GM21786 (cell line): ENCODE results near the gene PRDM12.

Source experiments
- ATAC-seq: cut with Tn5 transposase; IDR thresholded peaks from one replicate; pipeline ENCODE4 v1.9.1; 2021; ENCODE audit not compliant: unreplicated experiment

PRDM12 gene

DNA sequence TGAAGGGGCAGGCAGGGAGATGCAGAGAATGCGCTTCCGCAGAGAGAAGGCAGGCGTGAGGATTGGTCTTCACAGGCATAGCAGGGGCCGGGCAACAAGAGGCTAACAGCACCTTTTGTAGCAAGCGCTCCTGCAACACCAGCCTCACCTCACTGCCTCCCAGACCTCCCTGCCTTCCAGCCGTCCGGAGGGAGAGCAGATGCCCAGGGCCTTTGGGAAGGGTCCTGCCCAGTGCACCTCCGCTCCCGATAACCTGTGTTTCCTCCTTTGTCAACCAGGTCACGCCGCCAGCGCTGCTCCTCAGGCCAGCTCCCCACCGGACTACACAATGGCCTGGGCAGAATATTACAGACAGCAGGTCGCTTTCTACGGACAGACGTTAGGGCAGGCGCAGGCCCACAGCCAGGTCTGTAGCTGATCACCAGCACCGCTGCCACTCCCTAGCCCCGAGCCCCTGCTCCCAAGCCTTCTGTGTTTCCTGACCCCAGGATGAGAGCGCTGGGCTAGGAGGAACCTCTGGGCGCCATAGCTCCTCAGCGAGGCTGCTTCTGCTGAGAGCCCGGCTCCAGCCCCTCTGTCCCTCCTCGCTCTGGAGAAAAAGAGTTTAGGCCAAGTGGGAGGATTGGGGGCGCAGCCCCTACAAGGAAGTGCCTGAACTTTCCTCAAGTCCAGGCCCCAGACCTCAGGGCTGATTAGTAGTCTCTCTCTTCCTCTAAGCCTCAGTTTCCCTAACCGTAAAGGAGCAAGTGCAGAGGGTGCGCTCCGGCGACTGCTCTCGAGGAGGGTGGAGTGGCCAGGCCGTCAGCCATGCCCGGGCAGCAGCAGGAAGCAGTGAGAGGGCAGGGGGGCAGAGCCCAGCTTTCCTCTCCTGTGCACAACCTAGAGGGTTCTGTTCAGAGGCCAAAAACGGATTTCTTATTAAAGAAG is 28.4 kb upstream of the PRDM12 start:
- ATAC-seq: no peak

DNA sequence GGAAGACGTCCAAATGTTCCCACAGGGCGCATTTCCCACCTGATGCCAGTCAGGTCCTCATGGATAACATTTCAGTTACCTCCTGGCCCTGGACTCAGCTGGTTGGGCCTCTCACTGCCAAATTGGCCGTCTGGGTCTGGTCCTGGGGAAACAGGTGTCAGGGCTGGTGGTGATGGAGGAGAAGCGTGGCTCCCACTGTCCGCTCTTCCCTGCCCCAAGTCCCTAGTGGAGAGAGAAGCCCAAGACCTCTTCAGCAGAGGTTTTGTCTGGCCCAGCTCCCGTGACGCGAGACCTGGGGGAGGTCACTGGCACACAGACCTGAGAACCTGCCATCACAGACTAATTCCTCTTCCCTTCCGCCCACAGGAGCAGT is 27.8 kb upstream of the PRDM12 start:
- no peak for ATAC-seq

DNA sequence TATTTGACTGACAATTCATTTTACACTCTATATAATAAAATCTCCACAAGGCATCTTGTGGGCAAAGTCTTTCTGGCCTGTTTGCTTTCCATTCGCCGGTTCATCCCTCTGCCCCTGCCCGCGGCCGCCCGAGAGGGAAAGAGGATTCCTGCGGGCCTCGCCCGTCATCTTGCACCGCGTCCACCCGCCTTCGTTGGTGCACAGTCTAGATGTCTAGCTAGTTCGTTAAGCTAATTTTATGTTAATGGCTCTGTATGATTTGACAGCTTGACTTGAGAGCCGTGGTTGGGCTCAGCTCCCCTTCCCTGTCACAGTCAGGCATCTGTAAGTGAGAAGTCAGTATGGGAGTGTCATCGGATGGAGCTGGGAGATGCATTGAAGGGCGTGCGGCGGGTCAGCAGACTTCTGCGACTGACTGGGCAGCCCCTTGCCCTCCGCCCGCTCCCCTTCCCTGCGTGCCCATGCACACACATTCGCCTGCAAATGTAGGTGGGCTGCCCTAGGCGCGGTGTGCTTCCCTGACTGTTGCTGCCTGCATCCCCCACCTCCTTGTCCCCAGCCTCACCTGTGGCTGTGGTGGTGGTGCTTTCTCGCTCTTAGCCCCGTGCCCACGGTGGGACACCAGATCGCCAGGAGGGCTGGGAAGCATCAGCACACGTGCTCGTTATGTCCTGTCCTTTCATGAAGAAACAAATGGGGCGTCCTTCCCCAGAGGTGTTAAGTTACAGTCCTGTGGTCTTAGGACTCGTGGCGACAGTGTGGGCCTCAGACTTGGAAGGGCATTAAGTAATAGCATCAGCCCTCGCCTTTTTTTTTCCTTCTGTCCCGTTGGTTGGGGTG is 25.9 kb upstream of the PRDM12 start:
- no peak for ATAC-seq

DNA sequence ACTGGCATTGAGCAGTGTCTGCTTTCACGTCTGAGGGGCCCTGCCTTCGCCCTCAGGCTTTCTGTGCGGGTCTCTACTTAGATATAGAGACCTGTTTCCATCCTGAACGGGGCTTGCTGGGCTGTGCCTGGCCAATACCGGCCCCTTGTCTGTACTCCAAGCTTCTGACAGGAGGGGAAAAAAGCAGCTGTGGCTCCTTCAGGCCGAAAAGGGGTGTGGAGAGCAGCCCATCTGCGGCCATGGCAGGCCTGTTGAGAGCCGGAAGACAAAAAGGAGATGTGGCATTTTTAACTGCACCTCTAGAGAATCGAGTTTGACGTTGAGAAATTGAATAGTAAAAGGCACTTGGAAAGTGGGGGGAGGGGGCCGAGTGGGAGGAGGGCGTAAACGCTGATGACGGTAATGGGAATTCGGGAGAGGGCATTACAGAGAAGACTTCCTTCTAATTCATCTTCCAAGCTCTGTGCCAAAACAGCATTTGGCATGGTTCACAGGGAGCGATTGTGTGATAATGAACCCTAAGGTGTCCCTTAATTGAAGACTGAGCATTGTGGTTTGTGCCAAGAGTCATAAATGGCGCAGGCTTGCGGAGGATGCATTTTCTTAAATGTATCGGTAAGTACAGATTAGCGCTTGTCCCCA is 25.1 kb upstream of the PRDM12 start:
- ATAC-seq: no peak

DNA sequence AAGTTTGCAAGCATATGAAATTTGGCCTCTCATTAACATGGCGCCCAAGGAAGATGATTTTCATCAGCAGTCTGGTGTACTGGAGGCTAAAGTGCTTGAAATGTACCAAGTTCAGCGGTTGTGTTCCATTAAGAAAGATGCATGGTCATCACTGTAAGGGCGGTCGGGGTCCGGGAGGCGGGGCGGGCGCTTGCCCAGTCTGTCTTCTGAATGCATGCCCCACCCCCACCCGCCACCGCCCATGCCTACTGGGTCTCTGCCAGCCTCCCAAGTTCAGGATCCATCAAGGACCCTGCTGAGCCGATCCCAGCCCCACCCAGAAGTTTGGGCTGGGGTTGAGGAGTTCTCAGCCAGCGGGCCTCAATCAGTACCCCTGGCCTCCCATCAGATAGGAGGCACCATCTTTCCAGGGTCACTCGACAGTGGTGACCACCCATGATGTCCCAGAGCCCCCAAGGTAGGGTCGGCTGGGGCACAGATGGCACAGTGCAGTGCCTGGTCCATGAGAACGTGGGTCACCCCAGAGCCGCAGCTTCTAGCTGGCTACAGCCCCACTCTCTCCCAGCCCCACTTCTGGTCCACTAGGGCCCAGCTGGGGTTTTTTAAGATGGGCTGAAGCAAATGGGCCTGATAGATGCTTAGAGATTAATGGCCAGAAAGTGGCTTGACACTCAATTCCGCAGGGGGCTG is 24.4 kb upstream of the PRDM12 start:
- ATAC-seq: no peak

DNA sequence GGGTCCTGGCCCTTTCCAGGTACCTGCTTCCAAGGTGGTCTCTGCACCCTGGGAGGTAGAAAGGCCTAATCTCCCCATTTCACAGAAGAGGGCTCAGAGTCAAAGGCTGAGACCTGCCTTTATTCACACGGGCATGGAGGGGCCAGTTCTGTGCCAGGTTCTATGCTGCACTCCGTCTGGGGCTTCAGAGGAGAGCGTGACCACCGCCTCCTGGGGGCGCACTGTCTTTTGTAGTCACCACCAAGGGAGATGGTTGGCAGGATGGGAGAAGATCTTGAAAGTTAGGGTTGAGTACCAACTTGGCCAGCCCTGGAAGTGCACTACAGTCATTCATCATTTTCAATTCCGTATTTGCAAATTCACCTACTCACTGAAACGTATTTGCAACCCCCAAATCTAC is 23.7 kb upstream of the PRDM12 start:
- ATAC-seq: no peak

DNA sequence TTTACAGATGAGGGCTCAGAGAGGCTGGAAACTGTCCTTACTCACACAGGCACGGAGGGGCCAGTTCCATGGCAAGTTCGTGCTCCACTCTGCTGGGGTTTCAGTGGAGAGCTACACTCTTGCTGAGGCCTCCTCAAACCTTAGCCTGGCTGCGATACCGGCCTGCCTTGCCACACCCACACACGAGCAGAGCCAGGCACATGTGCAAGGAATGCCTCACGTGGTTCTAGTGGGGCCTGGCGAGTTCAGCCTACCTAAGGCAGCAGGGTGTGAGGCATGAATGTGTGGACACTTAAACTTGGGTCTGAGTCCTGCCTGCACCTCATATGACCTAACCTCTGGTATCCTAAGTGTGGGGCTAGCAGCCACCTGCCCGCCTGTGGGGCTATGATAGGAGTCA is 21.5 kb upstream of the PRDM12 start:
- ATAC-seq: no peak

DNA sequence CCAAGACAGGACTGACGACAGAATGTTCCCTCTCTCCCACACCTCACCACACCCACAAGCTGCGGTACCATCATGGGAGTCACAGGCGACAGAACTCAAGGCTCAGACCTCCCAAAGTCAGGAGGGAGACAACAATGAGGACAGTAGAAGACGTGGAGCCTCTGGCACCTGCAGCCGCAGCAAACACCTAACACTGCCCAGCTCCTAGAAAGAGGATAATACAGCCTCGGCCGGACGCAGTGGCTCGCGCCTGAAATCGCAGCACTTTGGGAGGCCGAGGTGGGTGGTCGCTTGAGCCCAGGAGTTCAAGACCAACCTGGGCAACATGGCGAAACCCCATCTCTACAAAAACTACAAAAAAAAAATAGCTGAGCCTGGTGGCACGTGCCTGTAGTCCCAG is 13.2 kb upstream of the PRDM12 start:
- ATAC-seq: no peak

DNA sequence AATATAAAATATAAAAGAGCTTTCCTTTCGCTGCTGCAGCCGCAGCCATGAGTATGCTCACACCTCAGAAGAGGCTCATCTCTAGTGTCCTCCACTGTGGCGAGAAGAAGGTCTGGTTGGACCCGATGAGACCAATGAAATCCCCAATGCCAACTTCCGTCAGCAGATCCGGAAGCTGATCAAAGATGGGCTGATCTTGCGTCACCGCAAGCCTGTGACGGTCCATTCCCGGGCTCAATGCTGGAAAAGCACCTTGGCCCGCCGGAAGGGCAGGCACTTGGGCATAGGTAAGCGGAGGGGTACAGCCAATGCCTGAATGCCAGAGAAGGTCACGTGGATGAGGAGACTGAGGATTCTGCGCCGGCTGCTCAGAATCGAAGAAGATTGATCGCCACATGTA is 12.6 kb upstream of the PRDM12 start:
- no peak for ATAC-seq

DNA sequence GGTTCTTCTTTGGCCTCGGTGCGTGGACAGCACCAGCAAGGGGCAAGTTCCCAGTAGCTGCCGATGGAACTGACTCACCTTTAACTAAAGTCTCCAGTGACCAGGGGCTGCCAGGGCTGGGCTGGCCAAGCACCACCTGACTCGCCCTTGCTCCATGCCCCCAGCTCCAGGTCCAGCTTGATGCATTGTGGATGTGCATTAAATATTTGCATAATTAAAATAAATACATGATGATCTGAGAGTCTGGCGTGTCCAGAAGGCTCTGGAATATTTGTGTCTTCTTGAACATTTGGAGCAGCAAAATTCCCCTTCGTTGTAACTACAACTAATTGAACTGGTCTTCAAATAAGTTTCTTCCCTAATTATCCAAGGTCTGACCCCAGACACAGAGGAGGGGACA is 9.5 kb upstream of the PRDM12 start:
- ATAC-seq: no peak

DNA sequence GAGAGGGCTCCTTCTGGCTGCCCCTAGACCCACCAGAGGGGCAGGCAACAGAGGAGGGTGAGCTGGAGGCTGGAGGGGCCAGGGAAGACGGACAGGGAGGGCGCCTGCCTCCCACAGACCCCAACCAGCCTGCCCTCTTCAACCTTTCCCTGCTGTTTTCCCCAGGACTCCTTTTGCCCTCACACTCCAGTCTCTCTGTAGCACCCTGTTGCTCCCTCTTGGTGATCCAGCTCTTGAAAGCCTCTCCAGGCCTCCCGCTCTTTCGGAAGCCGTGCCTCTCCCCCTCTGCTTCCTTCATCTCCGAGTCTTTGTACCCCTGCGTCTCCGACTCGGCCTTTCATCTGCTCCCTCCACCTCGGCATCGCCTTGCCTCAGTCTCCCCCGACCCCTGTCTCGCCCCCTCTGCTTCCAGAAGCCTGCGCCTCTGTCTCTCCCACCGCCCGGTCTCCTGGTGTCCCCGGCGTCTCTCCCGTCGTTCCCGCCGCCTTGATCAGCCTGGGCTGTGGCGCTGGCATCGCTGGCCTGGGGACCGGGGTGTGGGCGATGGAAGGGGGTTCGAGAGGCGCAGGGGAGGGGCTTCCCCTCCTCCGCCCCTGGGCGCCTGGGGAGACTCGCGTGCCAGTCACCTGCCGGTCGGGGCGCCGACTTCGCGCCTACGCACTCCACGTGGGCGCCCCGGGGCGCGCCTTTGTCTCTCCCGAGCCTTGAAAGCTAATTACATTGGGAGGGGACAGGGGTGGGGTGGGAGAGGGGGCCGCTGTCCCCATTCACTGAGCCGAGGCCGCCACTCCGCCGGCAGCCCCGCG is 5.3 kb upstream of the PRDM12 start:
- ATAC-seq: no peak

DNA sequence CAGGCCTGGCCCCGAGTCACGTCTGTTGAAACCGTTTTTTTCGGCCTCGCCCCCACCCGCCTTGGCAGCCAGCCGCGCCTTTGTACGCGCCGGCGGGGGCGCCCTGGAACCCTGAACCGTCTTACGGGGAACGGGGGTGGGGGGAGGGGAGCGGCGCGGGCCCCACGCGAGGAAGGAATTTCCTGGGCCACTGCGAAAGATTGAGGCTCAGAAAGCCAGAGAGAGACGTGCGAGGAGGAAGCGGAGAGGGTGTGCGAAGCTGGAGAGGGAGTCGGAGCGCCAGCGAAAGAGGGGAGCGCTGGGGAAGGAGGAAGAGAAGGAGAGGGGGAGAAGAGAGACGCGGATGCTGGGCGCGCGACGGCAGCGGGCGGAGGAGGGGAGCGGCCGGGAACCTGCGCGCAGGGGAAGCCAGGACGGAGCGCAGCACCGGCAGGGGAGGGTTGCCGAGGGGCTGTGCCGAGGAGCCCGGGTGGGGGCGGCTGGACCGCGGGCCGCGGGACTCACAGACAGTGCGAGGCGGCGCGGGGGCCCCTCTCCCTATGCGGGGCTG is 4.6 kb upstream of the PRDM12 start:
- no peak for ATAC-seq

DNA sequence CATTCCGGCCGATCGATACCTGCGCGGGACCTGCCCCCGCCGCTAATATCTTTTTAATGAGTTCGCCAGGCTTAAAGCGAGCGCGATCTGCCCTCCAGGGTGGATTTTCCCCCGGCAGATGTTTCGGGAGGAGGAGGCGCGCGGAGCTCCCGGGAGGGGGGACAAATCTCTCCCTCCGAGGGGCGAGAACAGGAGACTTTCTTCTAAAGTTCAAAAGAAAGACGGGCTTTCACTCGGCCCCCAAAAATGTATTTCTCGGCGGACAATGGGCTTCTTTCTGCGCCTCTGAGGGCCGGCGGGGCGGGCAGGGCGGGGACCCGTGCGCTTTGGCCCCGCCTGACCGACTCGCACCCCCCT is 4.1 kb upstream of the PRDM12 start:
- no peak for ATAC-seq

DNA sequence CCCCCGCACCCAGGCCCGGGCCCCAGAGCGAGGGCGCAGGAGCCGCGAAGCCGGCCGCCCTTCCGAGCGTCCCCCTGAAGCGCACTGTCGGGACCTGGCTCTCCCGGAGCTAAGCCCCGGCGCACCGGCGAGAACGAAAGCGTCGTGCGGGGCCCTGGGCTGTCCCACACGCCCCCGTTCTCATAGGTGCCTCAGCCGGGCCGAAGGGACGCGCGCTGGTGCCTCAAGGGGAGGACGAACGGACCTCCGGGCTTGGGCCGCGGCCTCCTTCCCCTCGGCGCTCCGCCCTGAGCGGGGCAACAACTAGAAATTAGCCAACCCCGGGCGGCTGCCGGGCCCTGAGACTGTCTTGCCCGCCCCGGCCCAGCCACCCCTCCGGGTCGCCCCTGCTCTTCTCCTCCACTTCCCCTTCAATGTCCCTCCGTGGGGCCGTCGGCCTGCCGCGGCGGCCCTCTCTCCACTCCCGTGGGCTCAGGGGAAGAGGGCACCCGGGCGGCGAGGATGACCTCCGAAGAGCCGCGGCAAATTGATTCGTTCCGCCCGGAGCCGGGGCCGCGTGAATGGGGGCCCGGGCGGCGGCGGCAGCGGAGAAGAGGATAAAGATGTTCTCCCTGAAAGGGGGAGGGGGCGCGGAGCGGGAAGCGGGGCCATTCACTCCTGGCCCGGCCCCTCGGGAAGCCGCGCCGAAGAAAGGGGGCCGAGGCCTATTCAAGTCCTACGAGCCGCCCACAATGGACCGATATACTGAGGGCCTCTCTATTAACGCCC is 3.5 kb upstream of the PRDM12 start:
- no peak for ATAC-seq

DNA sequence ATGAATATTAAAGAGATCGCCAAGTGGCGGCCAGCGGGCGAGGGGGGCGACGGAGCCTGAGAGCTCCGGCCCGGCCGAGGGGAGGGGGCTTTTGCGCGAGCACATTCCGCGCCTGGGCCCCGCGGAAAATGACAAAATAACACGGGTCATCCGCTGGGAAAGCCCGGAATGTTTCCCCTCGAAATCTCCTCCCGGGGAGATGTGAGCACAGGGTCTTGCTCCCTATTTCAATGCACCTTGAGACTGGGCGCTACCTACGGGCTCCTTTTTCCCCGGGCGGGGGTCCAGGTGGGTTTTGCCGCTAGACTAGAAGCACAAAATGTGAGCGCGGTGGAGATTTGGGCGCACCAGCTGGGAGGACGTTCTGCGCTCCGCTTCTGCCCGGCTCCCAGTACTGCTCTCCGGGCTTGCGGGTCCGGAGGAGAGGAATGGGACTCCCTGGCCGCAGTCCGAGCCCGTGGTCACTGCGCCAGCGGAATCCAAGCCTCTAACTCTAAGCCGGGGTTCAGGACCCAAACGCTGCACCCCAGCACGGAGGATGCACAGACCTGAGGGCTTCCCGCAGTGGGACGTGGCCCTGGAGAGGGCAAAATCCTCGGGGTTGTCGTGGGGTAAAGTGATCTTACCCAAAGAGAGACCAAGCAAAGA is 2.8 kb upstream of the PRDM12 start:
- no peak for ATAC-seq

DNA sequence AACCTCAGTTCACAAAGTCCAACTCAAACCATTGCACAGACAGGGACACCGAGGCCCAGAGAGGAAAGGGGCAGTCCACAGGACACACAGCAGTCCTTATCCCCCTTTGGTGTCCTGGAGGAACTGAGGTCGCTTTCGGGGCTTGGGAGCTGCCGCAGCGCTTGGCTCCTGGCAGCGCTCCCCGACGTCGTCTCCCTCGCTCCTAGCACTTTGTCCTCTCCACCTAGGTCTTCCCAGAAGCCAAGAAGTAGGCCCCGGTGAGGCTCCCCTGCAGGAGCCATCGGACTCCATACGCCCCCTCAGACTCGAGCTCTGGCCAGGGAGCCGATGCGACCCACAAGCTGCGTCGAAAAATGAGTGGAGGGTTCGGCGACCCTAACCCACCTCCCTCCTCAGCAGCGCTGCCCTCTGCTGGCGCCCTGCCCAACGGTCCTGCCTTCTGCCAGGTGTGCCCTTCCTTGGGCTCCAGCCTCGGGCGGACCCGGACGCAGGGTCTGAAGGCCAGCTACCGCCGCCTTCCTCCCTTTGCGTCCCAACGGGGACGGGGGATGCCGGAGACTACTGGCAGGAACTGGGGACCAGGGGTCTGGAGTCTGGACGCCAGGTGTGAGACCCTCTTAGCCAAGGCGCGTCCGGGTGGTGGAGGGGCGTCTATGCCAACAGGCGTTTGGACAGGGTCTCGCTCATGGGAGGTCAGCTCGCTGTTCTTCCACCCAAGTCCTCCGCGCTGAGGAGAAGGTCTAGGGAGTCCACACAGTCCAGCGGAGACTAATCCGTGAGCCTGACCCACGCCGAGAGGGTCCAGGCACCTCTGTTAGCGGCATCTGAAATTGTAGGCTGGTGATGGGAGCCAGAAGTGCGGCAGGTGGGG is 2.1 kb upstream of the PRDM12 start:
- no peak for ATAC-seq

DNA sequence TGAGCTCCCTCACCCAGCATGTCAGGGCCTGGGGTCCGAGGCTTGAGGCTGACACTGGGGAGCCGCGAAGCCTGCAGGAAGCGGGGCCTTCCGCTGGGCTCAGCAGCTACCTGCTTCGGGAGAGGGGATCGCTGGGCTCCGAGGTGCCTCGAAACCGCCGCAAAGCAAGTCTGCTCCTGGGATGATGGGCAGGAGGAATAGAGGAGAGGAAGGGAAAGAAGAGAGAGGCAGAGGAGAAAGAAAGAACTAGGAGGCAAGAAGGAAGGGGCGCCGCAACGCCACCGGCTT is 1.5 kb upstream of the PRDM12 start:
- no peak for ATAC-seq
